Midbrain (tissue), 1 donor: ENCODE data around the gene MYO1C.

ENCODE experiments used
- DNase-seq: peaks from one replicate; lab custom pipeline; 2025; lab: John Stamatoyannopoulos, UW

Gene MYO1C

GRCh38 chr17:1506649-1507267, 14.3 kb upstream of the MYO1C start:
- no peak for DNase-seq

- DNase-seq = no peak
Observed at GRCh38 chr17:1505586-1505985, 13.1 kb upstream of the MYO1C start.

GRCh38 chr17:1504866-1505265, 12.4 kb upstream of the MYO1C start:
- no peak for DNase-seq

GRCh38 chr17:1503699-1504098, 11.2 kb upstream of the MYO1C start:
- DNase-seq = no peak

- DNase-seq = no peak
Observed at GRCh38 chr17:1498869-1499268, 6.4 kb upstream of the MYO1C start.

GRCh38 chr17:1498233-1498632, 5.7 kb upstream of the MYO1C start:
- no peak for DNase-seq

GRCh38 chr17:1497831-1498230, 5.3 kb upstream of the MYO1C start:
- no peak for DNase-seq

GRCh38 chr17:1496869-1497268, 4.4 kb upstream of the MYO1C start:
- no peak for DNase-seq

- DNase-seq = no peak
Observed at GRCh38 chr17:1495265-1495989, 2.9 kb upstream of the MYO1C start.

GRCh38 chr17:1494736-1495253, 2.3 kb upstream of the MYO1C start:
- DNase-seq = no peak

- DNase-seq = no peak
Observed at GRCh38 chr17:1494203-1494602, 1.7 kb upstream of the MYO1C start.

GRCh38 chr17:1493291-1493980, 950 bp upstream of the MYO1C start:
- DNase-seq = no peak

- peak; percentile 20 for DNase-seq
Observed at GRCh38 chr17:1491443-1492248, 840 bp downstream of the MYO1C start.

- no peak for DNase-seq
Observed at GRCh38 chr17:1490643-1491442, 1.6 kb downstream of the MYO1C start.

- no peak for DNase-seq
Observed at GRCh38 chr17:1488826-1489270, 3.6 kb downstream of the MYO1C start.

- DNase-seq = peak; percentile 76
Observed at GRCh38 chr17:1487939-1488825, 4.3 kb downstream of the MYO1C start.

GRCh38 chr17:1486802-1487695, 5.4 kb downstream of the MYO1C start:
- DNase-seq = no peak

- DNase-seq = no peak
Observed at GRCh38 chr17:1485423-1486376, 6.8 kb downstream of the MYO1C start.
